Mammary epithelial cell (primary cell): Measurements from ENCODE around the gene EPHB3.

Experiments used
- CTCF ChIP-seq, 2 donors: IDR thresholded peaks in 1 of 2; conservative IDR thresholded peaks in 1 of 2; 2 replicates each; pipeline ENCODE4 v1.5.1; 2011 to 2012; ENCODE audit warnings: inconsistent platforms in 2 of 2, low read length in 2 of 2, mild to moderate bottlenecking in 2 of 2, control low read depth in 1 of 2, low read depth in 1 of 2; ENCODE audit not compliant: insufficient read depth in 1 of 2; ENCODE audit errors: extremely low read depth in 1 of 2
- EZH2 ChIP-seq: IDR thresholded peaks from 2 replicates; pipeline ENCODE4 v1.6.1; 2012; ENCODE audit warnings: low read length, inconsistent platforms, borderline replicate concordance

DNA sequence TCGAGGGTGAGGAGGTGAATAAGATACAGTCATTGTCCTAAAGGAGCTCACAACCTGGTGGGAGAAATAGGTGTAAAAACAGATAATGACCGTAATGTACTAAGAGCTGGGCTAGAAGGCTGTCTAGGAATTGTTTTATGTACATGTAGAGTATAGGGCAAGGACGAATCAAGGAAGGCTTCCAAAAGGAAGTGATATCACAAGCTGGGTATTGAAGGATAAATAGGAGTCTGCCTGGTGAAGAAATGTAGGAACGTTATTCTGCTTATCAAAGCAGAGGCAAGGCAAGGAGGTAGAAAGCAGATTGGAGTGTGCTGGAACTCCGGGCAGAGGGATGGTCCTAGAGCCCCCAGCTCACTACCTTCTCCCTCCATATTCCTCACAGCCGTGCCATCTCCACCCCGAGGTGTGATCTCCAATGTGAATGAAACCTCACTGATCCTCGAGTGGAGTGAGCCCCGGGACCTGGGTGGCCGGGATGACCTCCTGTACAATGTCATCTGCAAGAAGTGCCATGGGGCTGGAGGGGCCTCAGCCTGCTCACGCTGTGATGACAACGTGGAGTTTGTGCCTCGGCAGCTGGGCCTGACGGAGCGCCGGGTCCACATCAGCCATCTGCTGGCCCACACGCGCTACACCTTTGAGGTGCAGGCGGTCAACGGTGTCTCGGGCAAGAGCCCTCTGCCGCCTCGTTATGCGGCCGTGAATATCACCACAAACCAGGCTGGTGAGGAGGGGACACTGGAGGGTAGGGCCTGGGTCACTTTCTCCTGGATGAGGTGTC lies 15.1 kb downstream of the EPHB3 start:
- TF ChIP-seq CTCF (conservative IDR thresholded peaks at IDR 0.05 in 1 of 2, IDR thresholded peaks at IDR 0.05 in 1 of 2; ENCODE audit: extremely low read depth in 1 of 2, insufficient read depth in 1 of 2, low read depth in 1 of 2, low read length in 2 of 2) (no peak), EZH2 (no peak)
